HepG2 (cell line): ENCODE measurements around the gene SSBP4. TPM values are rescaled to one million over a fixed set of nuclear protein-coding genes. Genes with fewer than 3 reads are reported as not detected.
A peak's percentile ranks its signal among the peaks of the same experiment; 100 is the strongest.

ENCODE experiments used
- ATAC-seq: fragments of 200-7000 bp; cut with Tn5 transposase; 3 replicates; pipeline ENCODE4 v1.9.1; 2020; ENCODE audit warnings: mild to moderate bottlenecking, moderate library complexity
- BruUV-seq: library from RNA; stranded (reverse); fragments of 400-500 nt; replicated peaks from 2 replicates; lab custom pipeline; 2021; lab: Mats Ljungman, UMichigan
- CTCF ChIA-PET: fragments of 300-600 bp; formaldehyde crosslinking; extraction: SDS; loops from one replicate; lab custom pipeline; 2021; ENCODE audit warnings: low total read pairs, inconsistent platforms, low intra/inter-chr PET ratio; lab: Yijun Ruan, JAX
- POLR2A ChIA-PET: fragments of 350-600 bp; sonication (Branson Sonifier 250); formaldehyde crosslinking; loops from one replicate; lab custom pipeline; 2020; ENCODE audit warnings: antibody characterized with exemption, inconsistent platforms; lab: Yijun Ruan, JAX
- DNase-seq: peaks from one replicate; pipeline ENCODE4 v3.0.0-alpha.2; 2015; ENCODE audit warnings: low spot score
- FAIRE-seq: peaks from 3 replicates; lab custom pipeline; 2011; peaks lifted over from hg19 to GRCh38; lab: Jason Lieb, UNC
- H2AFZ ChIP-seq: one replicate; pipeline ENCODE4 v1.6.1; 2011; ENCODE audit warnings: low read length, inconsistent platforms
- H3K27ac ChIP-seq: fragments of 300-600 bp; 3 replicates; pipeline ENCODE4 v1.8.0; 2011; ENCODE audit warnings: mixed run types, mild to moderate bottlenecking, mixed read lengths, low read length, inconsistent platforms; ENCODE audit not compliant: insufficient read depth; ENCODE audit errors: extremely low read length
- H3K27me3 ChIP-seq, 2 experiments: fragments of 200-600 bp in 1 of 2; 2 replicates in 1 of 2; 3 replicates in 1 of 2; pipeline versions ENCODE4 v1.6.0 to v1.8.0; 2011; ENCODE audit warnings: low read length in 2 of 2, mild to moderate bottlenecking in 2 of 2, moderate library complexity in 2 of 2, inconsistent platforms in 1 of 2; ENCODE audit not compliant: insufficient read depth in 2 of 2, control insufficient read depth in 1 of 2
- H3K36me3 ChIP-seq, 2 experiments: fragments of 200-600 bp in 1 of 2; replicated peaks in 1 of 2; 2 replicates in 1 of 2; 3 replicates in 1 of 2; pipeline versions ENCODE4 v1.5.1 to v1.8.0; 2011; ENCODE audit warnings: low read length in 2 of 2, inconsistent platforms in 1 of 2; ENCODE audit not compliant: insufficient read depth in 2 of 2, control insufficient read depth in 1 of 2
- H3K4me1 ChIP-seq: 2 replicates; pipeline ENCODE4 v1.5.1; 2012; ENCODE audit warnings: low read length, inconsistent platforms; ENCODE audit not compliant: insufficient read depth
- H3K4me2 ChIP-seq: 2 replicates; pipeline ENCODE4 v1.6.0; 2011; ENCODE audit warnings: low read depth, low read length, inconsistent platforms
- H3K4me3 ChIP-seq, 3 experiments: fragments of 200-600 bp in 1 of 3; sonication (generic), shearing (Covaris generic) in 1 of 3; replicated peaks in 1 of 3; 2 replicates each; pipeline ENCODE4 v1.5.1; 2011 to 2016; ENCODE audit warnings: low read length in 3 of 3, inconsistent platforms in 2 of 3, low read depth in 2 of 3, mild to moderate bottlenecking in 2 of 3, control low read depth in 1 of 3, mixed read lengths in 1 of 3; ENCODE audit not compliant: insufficient read depth in 1 of 3
- H3K79me2 ChIP-seq: one replicate; pipeline ENCODE4 v1.6.1; 2011; ENCODE audit warnings: low read length, inconsistent platforms; ENCODE audit not compliant: insufficient read depth
- H3K9ac ChIP-seq: 2 replicates; pipeline ENCODE4 v1.6.0; 2011; ENCODE audit warnings: mild to moderate bottlenecking, low read depth, low read length, inconsistent platforms; ENCODE audit not compliant: insufficient read depth
- H3K9me3 ChIP-seq: 2 replicates; pipeline ENCODE4 v1.5.1; 2012; ENCODE audit warnings: mild to moderate bottlenecking, low read length
- H4K20me1 ChIP-seq: 2 replicates; pipeline ENCODE4 v1.6.0; 2011; ENCODE audit warnings: inconsistent platforms, mild to moderate bottlenecking, low read length, moderate library complexity; ENCODE audit not compliant: insufficient read depth
- BRD4 ChIP-seq: sonication (generic); formaldehyde crosslinking; IDR thresholded peaks from 2 replicates; pipeline ENCODE4 v1.4.0; 2020; ENCODE audit warnings: missing genetic modification reagents
- DZIP1 ChIP-seq: sonication (generic); formaldehyde crosslinking; IDR thresholded peaks from 2 replicates; pipeline ENCODE4 v1.5.0; 2020; ENCODE audit warnings: mild to moderate bottlenecking, missing genetic modification reagents
- GLMP ChIP-seq: sonication (generic); formaldehyde crosslinking; IDR thresholded peaks from 2 replicates; pipeline ENCODE4 v1.9.0; 2021; ENCODE audit warnings: missing genetic modification reagents, mild to moderate bottlenecking, borderline replicate concordance
- HNRNPH1 ChIP-seq: fragments of 200-400 bp; formaldehyde crosslinking; optimal IDR thresholded peaks from 2 replicates; pipeline ENCODE3; 2017; ENCODE audit warnings: mild to moderate bottlenecking, low read depth, low read length
- ONECUT2 ChIP-seq: sonication (generic); formaldehyde crosslinking; IDR thresholded peaks from 2 replicates; pipeline ENCODE4 v1.4.0; 2020; ENCODE audit warnings: missing genetic modification reagents
- PHF8 ChIP-seq: sonication (generic); formaldehyde crosslinking; IDR thresholded peaks from 2 replicates; pipeline ENCODE4 v1.5.0; 2020; ENCODE audit warnings: missing genetic modification reagents
- POLR2AphosphoS5 ChIP-seq: IDR thresholded peaks from 2 replicates; pipeline ENCODE4 v1.6.1; 2012; ENCODE audit warnings: low read depth, low read length
- SCMH1 ChIP-seq: sonication (generic); formaldehyde crosslinking; IDR thresholded peaks from 2 replicates; pipeline ENCODE4 v1.9.0; 2021; ENCODE audit warnings: missing genetic modification reagents, mild to moderate bottlenecking, borderline replicate concordance
- SOX5 ChIP-seq: IDR thresholded peaks from 2 replicates; pipeline ENCODE4 v1.6.1; 2016; ENCODE audit warnings: borderline replicate concordance
- YY1 ChIP-seq: IDR thresholded peaks from 2 replicates; pipeline ENCODE4 v1.6.1; 2011; ENCODE audit warnings: low read length, low read depth, moderate library complexity, mild to moderate bottlenecking; ENCODE audit not compliant: insufficient read depth, insufficient replicate concordance
- ZNF264 ChIP-seq: sonication (generic); formaldehyde crosslinking; IDR thresholded peaks from 2 replicates; pipeline ENCODE4 v1.4.0; 2020; ENCODE audit warnings: missing genetic modification reagents
- ZNF431 ChIP-seq: sonication (generic); formaldehyde crosslinking; IDR thresholded peaks from 2 replicates; pipeline ENCODE4 v1.9.0; 2022; ENCODE audit warnings: missing genetic modification reagents, low read depth, mild to moderate bottlenecking, borderline replicate concordance
- ZNF446 ChIP-seq: sonication (generic); formaldehyde crosslinking; IDR thresholded peaks from 2 replicates; pipeline ENCODE4 v1.5.0; 2020; ENCODE audit warnings: mild to moderate bottlenecking, missing genetic modification reagents
- ZNF484 ChIP-seq: sonication (generic); formaldehyde crosslinking; IDR thresholded peaks from 2 replicates; pipeline ENCODE4 v1.5.1; 2020; ENCODE audit warnings: mild to moderate bottlenecking, low read depth, missing genetic modification reagents, borderline replicate concordance
- ZNF580 ChIP-seq: IDR thresholded peaks from 2 replicates; pipeline ENCODE4 v1.6.1; 2016; ENCODE audit warnings: low read depth, borderline replicate concordance
- ZNF605 ChIP-seq: sonication (generic); formaldehyde crosslinking; IDR thresholded peaks from 2 replicates; pipeline ENCODE4 v1.8.0; 2022; ENCODE audit warnings: mild to moderate bottlenecking, missing genetic modification reagents
- ZNF772 ChIP-seq: sonication (generic); formaldehyde crosslinking; IDR thresholded peaks from 2 replicates; pipeline ENCODE4 v1.5.0; 2020; ENCODE audit warnings: mild to moderate bottlenecking, missing genetic modification reagents
- ZSCAN31 ChIP-seq: sonication (generic); formaldehyde crosslinking; IDR thresholded peaks from 2 replicates; pipeline ENCODE4 v1.5.0; 2020; ENCODE audit warnings: low read depth, mild to moderate bottlenecking, missing genetic modification reagents
- WGBS: methylation state at CpG from one replicate; pipeline ENCODE4 v1.1.6; 2017; ENCODE audit warnings: low lambda C conversion rate; 5-methylcytosine and 5-hydroxymethylcytosine counted together
- in situ Hi-C: cut with HindIII; loops from 2 replicates; pipeline ENCODE4 v1.10.0; 2017; ENCODE audit warnings: low pct_unique_long_range_greater_than_20kb; ENCODE audit not compliant: extremely low pct_ligation_motif_present
- intact Hi-C: fragments of 100-400 bp; cut with micrococcal nuclease; formaldehyde crosslinking; loops from one replicate; pipeline ENCODE4 v1.10.0; 2022; ENCODE audit not compliant: unreplicated experiment
- polyA plus RNA-seq, 8 experiments: library from polyadenylated mRNA; depleted of rRNA in 3 of 8; stranded (reverse) in 7 of 8; unstranded in 1 of 8; fragments of >200 nt; fragmentation: Illumina TruSeq in 4 of 8; extraction: Trizol in 4 of 8; gene quantifications; 2 replicates each; pipeline versions ENCODE4 v1.2.1 to v1.2.3, GENCODE V29; 2011 to 2016; ENCODE audit warnings: low read depth in 4 of 8, missing spikeins in 1 of 8, mixed read lengths in 1 of 8; ENCODE audit not compliant: insufficient read depth in 1 of 8
- total RNA-seq, 5 experiments: library from RNA; depleted of rRNA; stranded (reverse); fragments of >200 nt; fragmentation: Illumina TruSeq; extraction: Trizol; gene quantifications; 2 replicates each; pipeline ENCODE4 v1.2.3, GENCODE V29; 2016; ENCODE audit warnings: low read depth in 1 of 5

The SSBP4 gene
- total and polyA plus RNA-seq, 2 of the 13 experiments (the other 11 are each of a cell fraction or from before 2014, with no cell fraction given) = 20.8 to 39.5 TPM

DNA sequence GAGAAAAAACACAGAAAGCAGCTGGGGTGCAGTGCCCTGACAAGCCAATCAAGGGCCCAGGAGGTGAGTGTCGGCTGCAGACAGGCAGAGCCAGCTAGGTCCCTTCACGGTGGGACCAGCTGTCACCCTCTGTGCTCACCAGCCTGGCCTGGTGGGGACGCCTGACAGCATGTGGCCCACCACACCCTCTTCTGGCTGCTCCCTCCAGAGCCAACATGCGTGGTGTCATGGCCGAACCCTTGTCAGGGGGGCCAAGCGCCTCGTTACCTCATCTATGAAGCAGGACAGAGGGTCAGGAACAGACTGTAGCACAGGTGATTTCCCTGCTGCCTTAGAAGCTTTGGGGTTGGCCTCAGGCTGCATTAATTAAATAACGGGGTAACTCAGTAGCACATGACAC lies 58.8 kb downstream of the SSBP4 start:
- Histone ChIP-seq H3K4me3 (no peak overlapping the region), H3K79me2 (peaks cover 79% of the 10 kb centered on the region), H3K36me3 (no peaks in the 10 kb centered on the region; a peak in 3 of 5 replicates), H3K27me3 (no peaks in the 10 kb centered on the region), H3K4me2 (peak overlapping the region; percentile 67; the same call in 1 of the 2 replicates), H4K20me1 (peaks cover 10% of the 10 kb centered on the region; the same call in 1 of the 2 replicates), H2AFZ (no peak overlapping the region), H3K4me1 (peaks cover 81% of the 10 kb centered on the region), H3K9ac (peak overlapping the region; percentile 52), H3K9me3 (no peaks in the 10 kb centered on the region), H3K27ac (peak overlapping the region; percentile 90)
- no peak for FAIRE-seq
- intact Hi-C loops = loop anchor here (5.0 kb wide), 1 partner anchor 94 kb away; the partner anchor contains the start of gene UBA52
- POLR2A ChIA-PET = interaction anchor here (0.5 to 1.7 kb wide), 8 partner anchors 9 to 158 kb away, joined by 3 to 4 read pairs (median 4); partner anchors contain the start of gene ELL
- no peak for ATAC-seq
- no peak for DNase-seq
- in situ Hi-C loops = loop anchor here (10.0 kb wide), 2 partner anchors 47 to 197 kb away; partner anchors contain the start of gene ELL
- 100% methylated on average over 1 of the region's 8 CpGs for WGBS
- BruUV-seq = no TSS peak
- TF ChIP-seq BRD4 (CRISPR knock-in tag) = 0 out of 2 replicates have a peak, but pooled peaks have one; percentile 50
- no peak for TF ChIP-seq ZSCAN31 (CRISPR knock-in tag)
- TF ChIP-seq GLMP (CRISPR knock-in tag) = no peak
- TF ChIP-seq DZIP1 (CRISPR knock-in tag) = 0 out of 2 replicates have a peak, but pooled peaks have one; percentile 32
- no peak for TF ChIP-seq ZNF264
- TF ChIP-seq SOX5 (CRISPR knock-in tag) = no peak
- TF ChIP-seq ZNF431 (CRISPR knock-in tag) = no peak
- TF ChIP-seq HNRNPH1 = no peak
- no peak for TF ChIP-seq ZNF772 (CRISPR knock-in tag)
- TF ChIP-seq ZNF605 (CRISPR knock-in tag) = no peak
- TF ChIP-seq ZNF446 (CRISPR knock-in tag) = 0 out of 2 replicates have a peak, but pooled peaks have one; percentile 10
- TF ChIP-seq ZNF484 (CRISPR knock-in tag) = no peak
- no peak for TF ChIP-seq ZNF580 (CRISPR knock-in tag)
- no peak for TF ChIP-seq ONECUT2 (CRISPR knock-in tag)
- peak; percentile 32 for TF ChIP-seq YY1
- no peak for TF ChIP-seq POLR2AphosphoS5
- TF ChIP-seq SCMH1 (CRISPR knock-in tag) = no peak
- no peak for TF ChIP-seq PHF8 (CRISPR knock-in tag)
- CTCF ChIA-PET = no interaction called here
